ENCODE results near the gene CDH23.

DNA sequence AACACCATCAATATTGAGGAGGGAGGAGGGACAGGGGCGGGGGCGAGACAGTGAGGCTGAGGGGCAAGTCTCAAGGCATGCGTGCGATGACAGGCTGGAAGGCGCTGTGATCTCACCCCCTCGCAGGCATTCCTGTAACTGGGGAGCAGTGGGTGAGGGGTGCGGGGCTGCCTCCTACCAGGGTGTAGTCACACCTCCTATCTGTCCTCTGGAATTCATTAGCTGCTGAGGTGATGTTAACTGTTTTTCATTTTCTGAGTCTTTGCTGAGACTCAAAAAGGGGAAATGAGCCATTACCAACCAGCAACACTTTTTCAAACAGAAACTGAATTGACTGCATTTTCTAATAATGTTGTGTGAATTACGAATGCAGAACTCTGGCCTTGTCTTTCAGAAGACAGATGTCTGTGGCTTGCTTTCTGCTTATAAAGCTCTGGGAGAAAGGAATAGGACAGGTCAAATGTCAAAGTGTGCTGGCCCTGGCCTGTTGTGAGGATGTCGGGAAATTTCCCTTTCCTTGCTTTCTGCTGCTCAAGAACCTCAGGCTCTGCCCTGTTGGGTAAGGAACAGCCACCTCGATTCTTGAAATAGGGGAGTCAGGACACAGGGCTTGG lies 23.7 kb upstream of the CDH23 start:
- TF ChIP-seq, protein P1, sequence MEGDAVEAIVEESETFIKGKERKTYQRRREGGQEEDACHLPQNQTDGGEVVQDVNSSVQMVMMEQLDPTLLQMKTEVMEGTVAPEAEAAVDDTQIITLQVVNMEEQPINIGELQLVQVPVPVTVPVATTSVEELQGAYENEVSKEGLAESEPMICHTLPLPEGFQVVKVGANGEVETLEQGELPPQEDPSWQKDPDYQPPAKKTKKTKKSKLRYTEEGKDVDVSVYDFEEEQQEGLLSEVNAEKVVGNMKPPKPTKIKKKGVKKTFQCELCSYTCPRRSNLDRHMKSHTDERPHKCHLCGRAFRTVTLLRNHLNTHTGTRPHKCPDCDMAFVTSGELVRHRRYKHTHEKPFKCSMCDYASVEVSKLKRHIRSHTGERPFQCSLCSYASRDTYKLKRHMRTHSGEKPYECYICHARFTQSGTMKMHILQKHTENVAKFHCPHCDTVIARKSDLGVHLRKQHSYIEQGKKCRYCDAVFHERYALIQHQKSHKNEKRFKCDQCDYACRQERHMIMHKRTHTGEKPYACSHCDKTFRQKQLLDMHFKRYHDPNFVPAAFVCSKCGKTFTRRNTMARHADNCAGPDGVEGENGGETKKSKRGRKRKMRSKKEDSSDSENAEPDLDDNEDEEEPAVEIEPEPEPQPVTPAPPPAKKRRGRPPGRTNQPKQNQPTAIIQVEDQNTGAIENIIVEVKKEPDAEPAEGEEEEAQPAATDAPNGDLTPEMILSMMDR (IDR thresholded peaks at IDR 0.05; ENCODE audit: low read depth, low read length, poor library complexity, severe bottlenecking), result no peak
- TF ChIP-seq EZH2phosphoT487 (IDR thresholded peaks at IDR 0.05; ENCODE audit: borderline replicate concordance, low read length), result no peak
